ENCODE data around the gene MBD3L3.

DNA sequence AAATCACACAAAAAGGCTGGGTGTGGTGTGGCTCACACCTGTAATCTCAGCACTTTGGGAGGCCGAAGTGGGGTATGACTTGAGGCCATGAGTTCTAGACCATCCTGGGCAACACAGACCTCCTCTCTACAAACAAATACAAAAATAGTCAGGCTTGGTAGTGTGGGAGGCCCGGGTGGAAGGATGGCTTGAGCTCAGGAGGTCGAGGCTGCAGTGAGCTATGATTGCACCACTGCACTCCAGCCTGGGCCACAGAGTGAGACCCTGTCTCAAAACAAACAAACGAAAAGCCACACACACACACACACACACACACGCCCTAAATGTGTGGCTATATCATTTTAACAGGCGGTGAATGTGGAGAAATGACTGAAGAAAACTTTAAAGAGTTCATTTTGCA is 10.1 kb upstream of the MBD3L3 start:
- TF ChIP-seq, protein P1, sequence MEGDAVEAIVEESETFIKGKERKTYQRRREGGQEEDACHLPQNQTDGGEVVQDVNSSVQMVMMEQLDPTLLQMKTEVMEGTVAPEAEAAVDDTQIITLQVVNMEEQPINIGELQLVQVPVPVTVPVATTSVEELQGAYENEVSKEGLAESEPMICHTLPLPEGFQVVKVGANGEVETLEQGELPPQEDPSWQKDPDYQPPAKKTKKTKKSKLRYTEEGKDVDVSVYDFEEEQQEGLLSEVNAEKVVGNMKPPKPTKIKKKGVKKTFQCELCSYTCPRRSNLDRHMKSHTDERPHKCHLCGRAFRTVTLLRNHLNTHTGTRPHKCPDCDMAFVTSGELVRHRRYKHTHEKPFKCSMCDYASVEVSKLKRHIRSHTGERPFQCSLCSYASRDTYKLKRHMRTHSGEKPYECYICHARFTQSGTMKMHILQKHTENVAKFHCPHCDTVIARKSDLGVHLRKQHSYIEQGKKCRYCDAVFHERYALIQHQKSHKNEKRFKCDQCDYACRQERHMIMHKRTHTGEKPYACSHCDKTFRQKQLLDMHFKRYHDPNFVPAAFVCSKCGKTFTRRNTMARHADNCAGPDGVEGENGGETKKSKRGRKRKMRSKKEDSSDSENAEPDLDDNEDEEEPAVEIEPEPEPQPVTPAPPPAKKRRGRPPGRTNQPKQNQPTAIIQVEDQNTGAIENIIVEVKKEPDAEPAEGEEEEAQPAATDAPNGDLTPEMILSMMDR (conservative IDR thresholded peaks at IDR 0.05; ENCODE audit: low read length): no peak
- no peak for TF ChIP-seq EZH2phosphoT487 (IDR thresholded peaks at IDR 0.05; ENCODE audit: borderline replicate concordance)
